SK-N-DZ (cell line): ENCODE data around the gene MTPN. TPM values are rescaled to one million over a fixed set of nuclear protein-coding genes. Genes with fewer than 3 reads are reported as not detected.
A peak's percentile ranks its signal among the peaks of the same experiment; 100 is the strongest.

Experiments
- DNase-seq: peaks from one replicate; pipeline ENCODE4 v3.0.0-alpha.2; 2015; ENCODE audit warnings: low spot score
- polyA plus RNA-seq, 2 experiments: library from polyadenylated mRNA; depleted of rRNA; stranded (reverse); fragments of >200 nt; gene quantifications; 2 replicates each; pipeline ENCODE4 v1.2.3, GENCODE V29; 2014

MTPN gene, protein sequence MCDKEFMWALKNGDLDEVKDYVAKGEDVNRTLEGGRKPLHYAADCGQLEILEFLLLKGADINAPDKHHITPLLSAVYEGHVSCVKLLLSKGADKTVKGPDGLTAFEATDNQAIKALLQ
- 115 and 117 TPM in 2 replicates for polyA plus RNA-seq (2014; cell fraction: cytosol; rRNA removed)
- 38.9 and 41.0 TPM in 2 replicates for polyA plus RNA-seq (2014; cell fraction: nucleus; rRNA removed)

DNA sequence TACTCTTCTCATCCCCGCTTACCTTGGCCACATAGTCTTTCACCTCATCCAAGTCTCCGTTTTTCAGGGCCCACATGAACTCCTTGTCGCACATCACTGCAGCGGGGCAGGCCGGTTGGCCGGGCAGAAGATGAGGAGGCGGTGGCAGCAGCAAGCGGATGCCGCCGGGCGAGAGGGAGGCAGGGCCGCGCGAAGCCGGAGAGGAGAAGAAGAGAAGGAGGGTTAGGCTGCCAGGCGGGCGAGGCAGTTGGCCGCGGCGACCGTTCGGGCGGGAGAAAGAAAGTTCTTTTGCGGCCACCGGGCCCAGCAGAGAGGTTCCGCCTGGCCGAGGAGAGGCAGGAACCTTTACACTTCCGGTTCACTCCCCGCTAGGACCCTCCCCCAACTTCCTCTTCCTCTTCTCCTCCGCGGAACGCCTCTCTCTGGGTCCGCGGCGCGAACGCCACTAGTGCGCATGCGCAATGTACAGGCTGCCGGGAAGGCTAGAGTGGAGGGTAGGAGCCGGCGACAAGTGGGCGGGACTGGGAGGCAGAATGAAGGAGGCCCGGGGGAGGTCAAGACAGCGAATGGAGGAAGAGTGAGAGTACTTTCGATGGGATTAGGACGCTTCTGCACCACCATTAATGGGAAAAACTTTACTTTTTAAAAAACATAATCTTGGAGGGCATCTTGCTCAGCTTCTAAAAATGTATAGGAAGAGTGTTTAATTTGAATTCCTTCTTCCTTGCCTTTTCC is at the start of gene MTPN:
MTPN (minus strand) TSS at position 353 of the 735 bp plus-strand sequence; CDS start at position 94, 259 bp downstream.
- DNase-seq: peak; percentile 99

DNA sequence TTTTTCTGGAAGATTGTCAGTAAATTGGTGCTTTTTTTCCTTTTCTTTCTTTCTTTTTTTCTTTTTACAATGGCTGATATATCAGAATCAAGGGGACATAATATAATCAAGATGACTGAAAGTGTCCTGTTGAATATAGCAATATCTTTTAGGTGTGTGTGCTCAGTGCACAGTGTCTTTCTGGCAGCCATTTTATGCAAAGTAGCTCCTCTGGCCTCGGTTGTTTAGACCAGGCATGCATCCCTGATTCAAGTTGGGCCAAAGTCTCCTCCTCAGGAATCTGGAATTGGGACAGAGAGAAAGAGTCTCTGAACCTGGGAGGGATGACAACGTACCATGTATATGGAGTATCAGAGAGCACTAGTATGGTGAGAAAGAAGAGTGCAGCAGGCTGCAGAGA is 49.0 kb upstream of the MTPN start:
- DNase-seq: no peak

- no peak for DNase-seq
These were observed 46.1 kb upstream of the MTPN start for GRCh38 chr7:136023134-136023869.

- no peak for DNase-seq
These were observed 43.4 kb upstream of the MTPN start for GRCh38 chr7:136020556-136020955.

DNA sequence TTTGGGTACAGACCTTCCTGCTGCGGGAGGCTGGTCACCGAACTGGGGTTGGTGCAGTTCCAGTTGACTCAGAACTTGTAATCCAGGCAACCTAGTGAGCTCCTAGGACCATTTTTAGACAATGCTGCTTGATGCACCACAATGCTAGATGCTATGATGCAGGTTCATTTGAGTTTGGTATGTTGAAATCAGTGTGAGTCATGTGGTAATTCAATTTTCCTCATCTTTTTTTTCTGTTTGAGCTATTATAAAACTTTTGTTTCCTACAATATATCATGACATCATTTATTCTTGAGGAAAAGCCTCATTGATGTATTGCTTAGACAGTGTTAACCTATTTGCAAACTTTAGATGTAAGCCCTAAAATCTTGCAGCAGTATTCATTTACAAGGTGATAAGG is 40.9 kb upstream of the MTPN start:
- DNase-seq: no peak

- no peak for DNase-seq
These were observed 39.7 kb upstream of the MTPN start for GRCh38 chr7:136016649-136017395.

- DNase-seq: peak; percentile 35
These were observed 38.5 kb upstream of the MTPN start for GRCh38 chr7:136015638-136016037.

GRCh38 chr7:136014659-136015058 is 37.5 kb upstream of the MTPN start:
- no peak for DNase-seq

DNA sequence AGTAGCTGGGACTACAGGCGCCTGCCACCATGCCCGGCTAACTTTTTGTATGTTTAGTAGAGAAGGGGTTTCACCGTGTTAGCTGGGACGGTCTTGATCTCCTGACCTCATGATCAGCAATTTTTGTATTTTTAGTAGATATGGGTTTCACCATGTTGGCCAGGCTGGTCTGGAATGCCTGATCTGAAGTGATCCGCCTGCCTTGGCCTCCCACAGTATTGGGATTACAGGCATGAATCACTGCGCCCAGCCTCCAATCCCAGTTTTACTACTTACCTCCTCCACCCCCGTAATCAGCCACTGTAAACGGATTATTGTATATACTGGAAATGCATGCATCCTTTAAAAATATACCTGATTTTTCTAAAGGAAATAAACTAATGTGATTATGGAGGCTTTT is 35.1 kb upstream of the MTPN start:
- DNase-seq: no peak

DNA sequence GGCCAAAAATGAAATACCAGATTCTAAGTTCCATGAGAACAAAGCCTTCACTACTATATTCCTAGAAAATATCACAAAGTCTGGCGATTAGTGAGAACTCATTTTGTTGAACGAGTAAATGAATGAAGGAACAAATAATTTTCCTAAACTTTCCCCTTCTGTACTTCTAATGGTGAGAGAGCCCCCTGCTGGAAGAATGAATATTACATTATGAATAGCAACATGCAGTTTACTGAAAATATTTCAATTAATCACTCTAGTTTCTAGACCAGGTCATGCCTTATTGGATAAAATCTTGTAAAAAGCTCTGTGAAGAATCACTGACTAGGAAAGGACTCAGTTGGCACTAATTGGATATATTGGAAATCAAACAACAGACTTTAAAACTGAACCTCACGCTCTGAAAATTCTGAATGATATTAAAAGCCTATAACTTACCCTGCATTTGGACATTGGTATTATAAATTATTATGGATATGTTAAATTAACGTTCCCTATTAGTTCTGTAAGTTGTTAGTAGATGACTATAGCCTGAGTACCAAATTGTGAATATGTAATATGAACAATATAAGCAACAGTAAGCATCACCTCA is 32.4 kb upstream of the MTPN start:
- DNase-seq: peak; percentile 60

- DNase-seq: no peak
These were observed 29.0 kb upstream of the MTPN start for GRCh38 chr7:136006208-136006607.

DNA sequence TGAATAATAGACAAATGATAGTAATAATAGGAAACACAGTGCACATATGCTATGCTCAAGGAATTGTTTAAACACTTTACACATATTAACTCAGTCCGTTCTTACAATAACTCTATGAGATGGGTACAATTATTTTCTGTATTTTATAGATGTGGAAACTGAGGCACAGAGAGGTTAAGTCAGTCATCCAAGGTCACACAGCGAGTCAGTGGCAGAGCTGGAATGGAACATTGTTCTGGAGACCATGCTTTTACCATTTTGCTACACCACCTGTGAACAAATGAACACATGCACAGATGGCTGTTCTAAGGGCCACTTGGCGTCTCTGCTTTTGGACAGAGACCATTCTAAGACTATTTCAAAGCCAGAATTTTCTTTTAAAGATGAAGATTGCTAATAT is 26.9 kb upstream of the MTPN start:
- no peak for DNase-seq

- DNase-seq: no peak
These were observed 25.6 kb upstream of the MTPN start for GRCh38 chr7:136002802-136003201.

DNA sequence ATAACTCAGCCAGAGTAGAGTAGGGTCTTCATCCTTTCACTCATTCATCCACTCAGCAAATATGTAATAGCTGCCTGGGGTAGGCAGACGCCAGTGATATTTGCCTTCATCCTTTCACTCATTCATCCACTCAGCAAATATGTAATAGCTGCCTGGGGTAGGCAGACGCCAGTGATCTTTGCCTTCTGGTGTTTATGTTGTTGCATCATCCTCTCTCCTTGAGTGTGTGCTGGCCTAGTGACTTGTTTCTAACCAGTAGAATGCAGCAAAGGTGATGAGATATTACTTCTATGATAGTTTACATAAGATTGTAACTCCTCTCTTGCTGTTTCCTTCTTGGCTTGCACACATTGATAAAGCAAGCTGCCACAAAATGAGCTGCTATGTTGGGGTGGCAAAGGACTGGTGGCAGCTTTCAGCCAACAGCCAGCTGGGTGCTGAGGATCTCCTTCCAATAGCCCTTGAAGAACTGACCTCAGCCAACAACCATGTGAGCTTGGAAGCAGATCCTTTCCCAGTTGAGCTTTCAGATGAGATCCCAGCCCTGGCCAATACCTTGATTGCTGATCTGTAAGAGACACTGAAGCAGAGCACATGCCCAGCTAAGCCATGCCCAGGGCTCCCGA is 23.2 kb upstream of the MTPN start:
- DNase-seq: no peak

DNA sequence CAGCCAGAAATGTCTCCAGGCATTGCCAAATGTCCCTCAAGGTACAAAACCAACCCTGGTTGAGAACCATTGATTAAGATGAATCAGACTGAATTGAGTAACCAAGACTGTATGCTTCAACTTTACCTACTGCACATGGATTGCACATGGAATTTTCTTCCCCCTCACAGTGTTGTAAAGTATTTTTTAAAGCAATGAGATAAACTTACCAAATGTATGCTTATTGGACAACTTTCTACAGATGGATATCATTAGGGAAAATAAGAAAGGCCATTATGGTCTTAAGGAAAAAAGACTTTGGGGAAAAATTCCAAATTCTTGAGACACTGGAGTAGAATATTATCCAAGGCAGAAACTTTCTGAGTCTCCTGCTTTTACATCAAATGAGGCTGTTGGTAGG is 20.9 kb upstream of the MTPN start:
- no peak for DNase-seq

- no peak for DNase-seq
These were observed 18.6 kb upstream of the MTPN start for GRCh38 chr7:135995748-135996147.

- no peak for DNase-seq
These were observed 17.5 kb upstream of the MTPN start for GRCh38 chr7:135994466-135995205.

DNA sequence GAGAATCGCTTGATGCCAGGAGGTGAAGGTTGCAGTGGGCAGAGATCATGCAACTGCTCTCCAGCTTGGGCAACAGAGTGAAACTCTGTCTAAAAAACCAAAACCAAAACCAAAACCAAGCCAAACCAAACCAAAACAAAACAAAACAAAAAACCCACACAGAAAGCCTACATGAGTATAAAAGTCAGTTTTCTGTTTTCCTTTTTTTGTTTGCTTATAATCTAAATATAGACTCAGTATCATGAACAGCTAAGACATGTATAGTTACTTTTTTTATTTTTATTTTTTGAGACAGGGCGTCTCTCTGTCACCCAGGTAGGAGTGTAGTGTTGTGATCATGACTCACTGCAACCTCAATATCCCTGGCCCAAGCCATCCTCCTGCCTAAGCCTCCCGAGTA is 16.8 kb upstream of the MTPN start:
- no peak for DNase-seq

- no peak for DNase-seq
These were observed 14.7 kb upstream of the MTPN start for GRCh38 chr7:135991906-135992305.

- no peak for DNase-seq
These were observed 14.2 kb upstream of the MTPN start for GRCh38 chr7:135991322-135991721.
